ENCODE results near the gene SPECC1L.
A peak's percentile ranks its signal among the peaks of the same experiment; 100 is the strongest.

- TF ChIP-seq EZH2phosphoT487 (IDR thresholded peaks at IDR 0.05; ENCODE audit: borderline replicate concordance) = no peak
- TF ChIP-seq, protein P1, sequence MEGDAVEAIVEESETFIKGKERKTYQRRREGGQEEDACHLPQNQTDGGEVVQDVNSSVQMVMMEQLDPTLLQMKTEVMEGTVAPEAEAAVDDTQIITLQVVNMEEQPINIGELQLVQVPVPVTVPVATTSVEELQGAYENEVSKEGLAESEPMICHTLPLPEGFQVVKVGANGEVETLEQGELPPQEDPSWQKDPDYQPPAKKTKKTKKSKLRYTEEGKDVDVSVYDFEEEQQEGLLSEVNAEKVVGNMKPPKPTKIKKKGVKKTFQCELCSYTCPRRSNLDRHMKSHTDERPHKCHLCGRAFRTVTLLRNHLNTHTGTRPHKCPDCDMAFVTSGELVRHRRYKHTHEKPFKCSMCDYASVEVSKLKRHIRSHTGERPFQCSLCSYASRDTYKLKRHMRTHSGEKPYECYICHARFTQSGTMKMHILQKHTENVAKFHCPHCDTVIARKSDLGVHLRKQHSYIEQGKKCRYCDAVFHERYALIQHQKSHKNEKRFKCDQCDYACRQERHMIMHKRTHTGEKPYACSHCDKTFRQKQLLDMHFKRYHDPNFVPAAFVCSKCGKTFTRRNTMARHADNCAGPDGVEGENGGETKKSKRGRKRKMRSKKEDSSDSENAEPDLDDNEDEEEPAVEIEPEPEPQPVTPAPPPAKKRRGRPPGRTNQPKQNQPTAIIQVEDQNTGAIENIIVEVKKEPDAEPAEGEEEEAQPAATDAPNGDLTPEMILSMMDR (conservative IDR thresholded peaks at IDR 0.05; ENCODE audit: low read length) = peak; percentile 76
These were observed 22.9 kb upstream of the SPECC1L start for GRCh38 chr22:24247564-24248344.

Data from Loucy (cell line).